ENCODE results near the gene FLT3. TPM values are rescaled to one million over a fixed set of nuclear protein-coding genes. Genes with fewer than 3 reads are reported as not detected.

Gene FLT3
- total and polyA plus RNA-seq, 2 of the 13 experiments (the other 11 are each of a cell fraction or from before 2014, with no cell fraction given), result not detected

DNA sequence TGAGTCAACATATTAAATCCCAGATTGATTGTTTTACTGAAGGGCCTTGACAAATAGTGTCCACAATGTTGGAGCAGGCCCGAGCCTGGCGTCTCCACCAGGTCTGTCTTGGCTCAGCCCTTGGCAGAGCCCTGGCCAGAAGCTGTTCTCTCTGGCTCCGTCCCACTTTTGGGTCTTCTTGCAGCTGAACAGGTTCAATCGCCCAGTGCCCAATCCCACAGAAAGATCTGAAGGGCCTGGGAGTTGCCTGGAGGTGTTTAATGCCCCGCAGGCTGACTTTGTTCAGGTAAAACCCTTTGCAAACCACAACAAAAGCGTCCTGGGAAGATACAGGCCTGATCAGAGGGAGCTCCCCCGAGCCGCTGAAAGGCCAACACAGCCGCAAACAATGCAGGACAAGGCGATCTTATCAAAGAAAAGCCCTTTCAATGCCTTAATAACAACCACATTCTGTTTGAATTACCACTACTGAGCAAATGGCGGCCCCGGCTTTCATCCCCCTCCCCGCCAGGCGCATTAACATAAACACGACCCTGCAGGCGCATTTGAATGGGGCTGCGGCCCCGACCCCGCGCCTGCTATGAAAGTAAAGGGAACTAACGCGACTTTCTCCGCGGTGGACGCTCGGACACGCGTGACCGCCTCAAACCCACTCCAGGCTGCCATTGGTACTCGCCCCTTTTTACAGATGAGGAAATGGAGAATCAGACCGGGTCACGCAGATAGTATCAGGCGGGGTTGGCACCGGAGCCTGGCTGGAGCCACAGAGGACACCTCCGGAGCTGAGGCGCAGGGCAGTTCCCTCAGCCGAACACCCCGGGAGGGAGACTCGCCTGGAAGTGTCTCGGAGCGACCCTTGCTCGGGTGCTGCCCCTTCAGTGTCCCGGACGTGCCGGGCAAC, 134.4 kb downstream of the FLT3 start:
- POLR2A ChIA-PET, result no interaction called here
- WGBS (ENCODE audit: low lambda C conversion rate), result 84% methylated on average over 35 of the region's 45 CpGs
- peaks cover 49% of the 10 kb centered on the region for H3K4me1 ChIP-seq (ENCODE audit: insufficient read depth, low read length)
- H3K79me2 ChIP-seq (ENCODE audit: insufficient read depth, low read length), result no peaks in the 10 kb centered on the region
- ATAC-seq, result no peak
- in situ Hi-C loops (cut with HindIII; ENCODE audit: extremely low pct_ligation_motif_present, low pct_unique_long_range_greater_than_20kb), result loop anchor here (25.0 kb wide), 1 partner anchor 1004 kb away; no protein-coding TSS in a partner anchor
- no peaks in the 10 kb centered on the region for H4K20me1 ChIP-seq (ENCODE audit: insufficient read depth, low read length)
- no TSS peak for BruUV-seq (replicated peaks)
- CTCF ChIA-PET (ENCODE audit: low intra/inter-chr PET ratio, low total read pairs), result no interaction called here
- no peaks in the 10 kb centered on the region for H3K36me3 ChIP-seq (replicated peaks in 1 of 2; ENCODE audit: control insufficient read depth in 1 of 2, insufficient read depth in 2 of 2, low read length in 2 of 2)
- H3K4me3 ChIP-seq (replicated peaks in 1 of 3; ENCODE audit: insufficient read depth in 1 of 3, low read depth in 2 of 3, low read length in 3 of 3), result no peak overlapping the region
- intact Hi-C loops (cut with micrococcal nuclease; ENCODE audit: unreplicated experiment), result no loop called here
- H3K27me3 ChIP-seq (ENCODE audit: control insufficient read depth in 1 of 2, insufficient read depth in 2 of 2, low read length in 2 of 2), result peaks cover 19 to 62% of the 10 kb centered on the region in 2 experiments
- H3K9ac ChIP-seq (ENCODE audit: insufficient read depth, low read depth, low read length), result no peak overlapping the region
- FAIRE-seq, result no peak
- DNase-seq (ENCODE audit: low spot score), result no peak
- no peak overlapping the region for H3K4me2 ChIP-seq (ENCODE audit: low read depth, low read length)
- H3K9me3 ChIP-seq (ENCODE audit: low read length), result no peaks in the 10 kb centered on the region
- H3K27ac ChIP-seq (ENCODE audit: extremely low read length, insufficient read depth, low read length), result no peak overlapping the region
- TF ChIP-seq, protein P1, sequence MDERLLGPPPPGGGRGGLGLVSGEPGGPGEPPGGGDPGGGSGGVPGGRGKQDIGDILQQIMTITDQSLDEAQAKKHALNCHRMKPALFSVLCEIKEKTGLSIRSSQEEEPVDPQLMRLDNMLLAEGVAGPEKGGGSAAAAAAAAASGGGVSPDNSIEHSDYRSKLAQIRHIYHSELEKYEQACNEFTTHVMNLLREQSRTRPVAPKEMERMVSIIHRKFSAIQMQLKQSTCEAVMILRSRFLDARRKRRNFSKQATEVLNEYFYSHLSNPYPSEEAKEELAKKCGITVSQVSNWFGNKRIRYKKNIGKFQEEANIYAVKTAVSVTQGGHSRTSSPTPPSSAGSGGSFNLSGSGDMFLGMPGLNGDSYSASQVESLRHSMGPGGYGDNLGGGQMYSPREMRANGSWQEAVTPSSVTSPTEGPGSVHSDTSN (CRISPR knock-in tag; IDR thresholded peaks at IDR 0.05), result no peak
- TF ChIP-seq HCFC1 (IDR thresholded peaks at IDR 0.05; ENCODE audit: low read depth, low read length) (no peak), TAF1 (CRISPR knock-in tag; IDR thresholded peaks at IDR 0.05) (no peak), ZNF572 (CRISPR knock-in tag; IDR thresholded peaks at IDR 0.05) (no peak), STAT5B (CRISPR knock-in tag; IDR thresholded peaks at IDR 0.05) (no peak), RARA (CRISPR knock-in tag; IDR thresholded peaks at IDR 0.05) (no peak), SRY (CRISPR knock-in tag; IDR thresholded peaks at IDR 0.05) (no peak), ZNF607 (CRISPR knock-in tag; IDR thresholded peaks at IDR 0.05; ENCODE audit: borderline replicate concordance) (no peak), DR1 (CRISPR knock-in tag; IDR thresholded peaks at IDR 0.05) (no peak)
- TF ChIP-seq, protein P2, sequence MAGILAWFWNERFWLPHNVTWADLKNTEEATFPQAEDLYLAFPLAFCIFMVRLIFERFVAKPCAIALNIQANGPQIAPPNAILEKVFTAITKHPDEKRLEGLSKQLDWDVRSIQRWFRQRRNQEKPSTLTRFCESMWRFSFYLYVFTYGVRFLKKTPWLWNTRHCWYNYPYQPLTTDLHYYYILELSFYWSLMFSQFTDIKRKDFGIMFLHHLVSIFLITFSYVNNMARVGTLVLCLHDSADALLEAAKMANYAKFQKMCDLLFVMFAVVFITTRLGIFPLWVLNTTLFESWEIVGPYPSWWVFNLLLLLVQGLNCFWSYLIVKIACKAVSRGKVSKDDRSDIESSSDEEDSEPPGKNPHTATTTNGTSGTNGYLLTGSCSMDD (CRISPR knock-in tag; IDR thresholded peaks at IDR 0.05), result no peak
- TF ChIP-seq, protein P3, sequence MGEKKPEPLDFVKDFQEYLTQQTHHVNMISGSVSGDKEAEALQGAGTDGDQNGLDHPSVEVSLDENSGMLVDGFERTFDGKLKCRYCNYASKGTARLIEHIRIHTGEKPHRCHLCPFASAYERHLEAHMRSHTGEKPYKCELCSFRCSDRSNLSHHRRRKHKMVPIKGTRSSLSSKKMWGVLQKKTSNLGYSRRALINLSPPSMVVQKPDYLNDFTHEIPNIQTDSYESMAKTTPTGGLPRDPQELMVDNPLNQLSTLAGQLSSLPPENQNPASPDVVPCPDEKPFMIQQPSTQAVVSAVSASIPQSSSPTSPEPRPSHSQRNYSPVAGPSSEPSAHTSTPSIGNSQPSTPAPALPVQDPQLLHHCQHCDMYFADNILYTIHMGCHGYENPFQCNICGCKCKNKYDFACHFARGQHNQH (CRISPR knock-in tag; IDR thresholded peaks at IDR 0.05), result no peak
- TF ChIP-seq, protein P4, sequence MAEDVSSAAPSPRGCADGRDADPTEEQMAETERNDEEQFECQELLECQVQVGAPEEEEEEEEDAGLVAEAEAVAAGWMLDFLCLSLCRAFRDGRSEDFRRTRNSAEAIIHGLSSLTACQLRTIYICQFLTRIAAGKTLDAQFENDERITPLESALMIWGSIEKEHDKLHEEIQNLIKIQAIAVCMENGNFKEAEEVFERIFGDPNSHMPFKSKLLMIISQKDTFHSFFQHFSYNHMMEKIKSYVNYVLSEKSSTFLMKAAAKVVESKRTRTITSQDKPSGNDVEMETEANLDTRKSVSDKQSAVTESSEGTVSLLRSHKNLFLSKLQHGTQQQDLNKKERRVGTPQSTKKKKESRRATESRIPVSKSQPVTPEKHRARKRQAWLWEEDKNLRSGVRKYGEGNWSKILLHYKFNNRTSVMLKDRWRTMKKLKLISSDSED (CRISPR knock-in tag; IDR thresholded peaks at IDR 0.05), result no peak
- no peak overlapping the region for H2AFZ ChIP-seq (ENCODE audit: low read length)
